Measurements from ENCODE around the gene CELSR1.

Gene CELSR1

DNA sequence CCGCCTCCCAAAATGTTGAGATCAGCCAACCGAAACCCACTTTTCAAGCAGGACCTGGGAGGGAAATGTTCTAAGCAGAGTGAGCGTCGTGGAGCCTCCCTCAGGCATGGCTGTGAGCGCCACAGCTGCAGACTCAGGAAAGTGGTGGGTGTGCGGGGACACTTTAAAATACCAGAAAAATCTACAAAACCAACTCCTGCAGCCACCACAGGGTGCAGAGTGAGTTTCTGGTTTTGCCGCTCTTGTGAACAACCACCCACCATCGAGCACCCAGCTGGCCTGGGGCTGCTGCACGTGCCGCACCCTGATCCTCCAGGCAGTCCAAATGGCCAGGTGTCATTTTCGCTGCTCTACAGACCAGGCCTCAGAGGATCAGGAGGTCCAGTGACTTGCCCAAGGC is 46.9 kb downstream of the CELSR1 start:
- TF ChIP-seq, protein P1, sequence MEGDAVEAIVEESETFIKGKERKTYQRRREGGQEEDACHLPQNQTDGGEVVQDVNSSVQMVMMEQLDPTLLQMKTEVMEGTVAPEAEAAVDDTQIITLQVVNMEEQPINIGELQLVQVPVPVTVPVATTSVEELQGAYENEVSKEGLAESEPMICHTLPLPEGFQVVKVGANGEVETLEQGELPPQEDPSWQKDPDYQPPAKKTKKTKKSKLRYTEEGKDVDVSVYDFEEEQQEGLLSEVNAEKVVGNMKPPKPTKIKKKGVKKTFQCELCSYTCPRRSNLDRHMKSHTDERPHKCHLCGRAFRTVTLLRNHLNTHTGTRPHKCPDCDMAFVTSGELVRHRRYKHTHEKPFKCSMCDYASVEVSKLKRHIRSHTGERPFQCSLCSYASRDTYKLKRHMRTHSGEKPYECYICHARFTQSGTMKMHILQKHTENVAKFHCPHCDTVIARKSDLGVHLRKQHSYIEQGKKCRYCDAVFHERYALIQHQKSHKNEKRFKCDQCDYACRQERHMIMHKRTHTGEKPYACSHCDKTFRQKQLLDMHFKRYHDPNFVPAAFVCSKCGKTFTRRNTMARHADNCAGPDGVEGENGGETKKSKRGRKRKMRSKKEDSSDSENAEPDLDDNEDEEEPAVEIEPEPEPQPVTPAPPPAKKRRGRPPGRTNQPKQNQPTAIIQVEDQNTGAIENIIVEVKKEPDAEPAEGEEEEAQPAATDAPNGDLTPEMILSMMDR (IDR thresholded peaks at IDR 0.05) = no peak

DNA sequence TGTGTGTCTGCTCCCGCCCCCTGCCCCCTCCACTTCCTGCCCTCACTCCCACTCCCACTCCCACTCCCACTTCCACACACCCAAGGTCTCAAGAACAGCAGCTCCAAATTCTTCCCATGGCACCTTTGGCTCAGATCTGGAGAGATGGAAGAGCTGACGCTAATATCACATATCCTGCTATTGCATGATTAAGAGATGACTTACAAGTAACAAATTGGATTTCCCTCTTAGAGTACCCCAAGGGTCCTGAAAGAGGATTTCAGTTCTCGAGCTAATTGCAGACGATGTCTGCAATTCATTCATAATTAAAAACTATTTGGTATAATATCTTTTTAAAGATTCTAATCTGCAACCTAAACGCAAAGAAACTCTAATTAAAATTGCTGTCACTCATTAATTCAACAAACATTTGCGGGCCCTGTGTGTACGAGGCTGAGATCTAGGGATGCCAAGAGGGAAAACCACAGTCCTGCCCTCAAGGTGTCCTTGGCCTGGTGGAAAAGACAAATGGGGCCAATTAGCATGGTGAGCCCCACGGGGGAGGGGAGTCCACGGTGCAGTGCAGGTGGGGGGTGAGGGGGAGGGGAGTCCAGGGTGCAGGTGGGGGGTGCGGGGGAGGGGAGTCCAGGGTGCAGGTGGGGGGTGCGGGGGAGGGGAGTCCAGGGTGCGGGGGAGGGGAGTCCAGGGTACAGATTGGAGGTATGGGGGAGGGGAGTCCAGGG is 50.3 kb downstream of the CELSR1 start:
- TF ChIP-seq, protein P1 (IDR thresholded peaks at IDR 0.05) = no peak

DNA sequence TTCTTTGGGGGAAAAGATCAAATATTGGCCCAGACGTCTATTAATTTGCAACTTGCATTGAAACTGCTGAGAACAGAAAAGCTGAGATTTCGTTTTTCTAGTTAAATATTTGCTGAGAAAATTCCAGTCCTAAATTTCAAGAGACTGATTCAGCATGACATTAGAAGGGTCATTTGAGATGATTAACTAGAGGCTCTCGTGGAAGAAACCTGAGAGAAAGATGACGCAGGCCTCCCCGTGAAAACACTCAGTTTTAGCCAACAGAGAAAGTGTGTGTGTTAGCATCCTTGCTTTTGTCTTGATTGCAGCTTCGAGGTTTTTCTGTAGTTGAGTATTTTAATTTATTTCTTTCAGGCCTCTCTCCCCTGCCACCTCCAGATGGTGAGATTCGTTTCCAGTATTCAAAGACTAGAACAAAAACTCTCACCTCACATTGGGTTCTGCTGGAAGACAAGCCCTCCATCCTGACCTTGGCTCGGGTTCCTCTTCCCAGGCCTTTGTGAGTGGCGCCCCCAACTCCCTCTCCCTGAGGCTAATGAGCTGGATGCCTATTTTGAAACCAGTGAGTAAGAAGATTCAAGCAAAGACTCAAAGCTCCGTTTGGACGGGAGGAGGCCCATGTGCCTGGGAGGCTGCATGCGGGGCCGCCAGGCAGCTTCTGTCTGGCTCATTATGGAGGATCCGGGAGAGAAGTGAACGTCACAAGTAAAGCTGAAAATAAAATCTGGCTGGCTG is 52.4 kb downstream of the CELSR1 start:
- TF ChIP-seq, protein P1 (IDR thresholded peaks at IDR 0.05) = no peak

DNA sequence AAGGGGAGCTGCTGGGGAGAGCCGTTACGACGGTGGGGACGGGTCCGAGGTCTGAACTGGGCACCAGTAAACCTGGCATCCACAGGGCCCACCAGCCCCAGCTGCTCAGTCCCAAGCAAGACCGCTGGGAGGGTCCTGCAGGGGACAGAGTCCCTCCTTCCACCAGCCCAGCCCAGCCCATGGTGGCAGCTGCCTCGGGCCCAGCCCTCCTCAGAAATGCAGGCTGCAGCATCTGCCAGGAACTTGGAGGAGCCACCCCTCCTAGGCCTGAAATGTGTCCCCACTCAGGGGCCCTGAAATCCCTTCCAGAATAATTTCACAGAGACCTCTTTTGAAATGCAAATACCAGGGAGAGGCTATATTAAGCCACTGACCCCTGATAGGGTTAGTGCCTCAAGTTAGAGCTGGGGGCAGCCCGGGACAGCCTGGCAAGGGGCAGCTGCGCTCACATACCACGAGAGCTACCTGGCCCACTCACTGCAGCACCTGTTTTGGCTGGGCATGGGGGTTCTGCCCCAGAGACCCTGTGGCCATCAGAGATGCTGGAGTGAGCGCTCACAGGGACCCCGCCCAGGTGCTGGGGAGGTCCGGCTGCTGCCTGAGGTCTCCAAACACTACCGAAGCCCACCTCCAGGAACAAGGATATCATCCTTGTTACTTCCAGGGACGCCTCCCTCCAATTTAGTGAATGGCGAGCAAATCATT is 53.1 kb downstream of the CELSR1 start:
- TF ChIP-seq, protein P1 (IDR thresholded peaks at IDR 0.05) = no peak

DNA sequence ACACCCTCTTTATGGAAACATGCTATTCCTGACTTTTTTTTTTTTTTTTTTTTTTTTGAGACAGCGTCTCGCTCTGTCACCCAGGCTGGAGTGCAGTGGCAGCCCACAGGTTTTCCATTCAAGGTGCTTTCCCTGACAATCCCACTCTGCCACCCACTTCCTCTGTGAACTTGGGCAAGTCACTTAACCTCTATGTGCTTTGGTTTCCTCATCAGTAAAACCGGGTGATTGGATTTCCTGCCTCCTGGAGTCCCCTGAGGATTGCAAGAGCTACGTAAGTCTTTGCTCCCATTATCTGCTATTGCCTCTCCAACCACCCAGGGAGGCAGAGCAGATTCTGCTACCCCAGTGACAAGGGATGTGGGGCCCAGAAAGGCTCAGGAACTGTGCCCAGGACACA is 54.1 kb downstream of the CELSR1 start:
- TF ChIP-seq, protein P1 (IDR thresholded peaks at IDR 0.05) = no peak

DNA sequence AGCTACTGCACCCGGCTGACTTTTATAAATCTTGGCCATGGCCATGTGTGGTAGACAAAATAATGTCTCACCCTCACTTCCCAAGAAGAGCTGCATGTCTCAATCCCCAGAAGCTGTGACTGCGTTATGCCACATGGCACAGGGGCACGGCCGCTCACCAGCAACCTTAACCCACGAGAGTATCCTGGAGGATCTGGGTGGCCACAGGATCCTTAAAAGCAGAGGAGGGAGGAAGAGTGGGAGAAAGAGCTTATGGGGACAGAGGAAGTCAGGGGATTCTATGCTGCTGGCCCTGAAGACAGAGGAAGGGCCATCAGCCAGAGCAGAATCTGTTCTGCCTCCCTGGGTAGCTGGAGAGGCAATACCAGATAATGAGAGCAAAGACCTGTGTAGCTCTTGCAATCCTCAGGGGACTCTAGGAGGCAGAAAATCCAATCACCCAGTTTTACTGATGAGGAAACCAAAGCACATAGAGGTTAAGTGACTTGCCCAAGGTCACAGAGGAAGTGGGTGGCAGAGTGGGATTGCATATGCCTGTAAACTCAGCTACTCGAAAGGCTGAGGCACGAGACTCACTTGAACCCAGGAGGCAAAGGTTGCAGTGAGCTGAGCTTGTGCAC is 55.3 kb downstream of the CELSR1 start:
- TF ChIP-seq, protein P1 (IDR thresholded peaks at IDR 0.05) = no peak

DNA sequence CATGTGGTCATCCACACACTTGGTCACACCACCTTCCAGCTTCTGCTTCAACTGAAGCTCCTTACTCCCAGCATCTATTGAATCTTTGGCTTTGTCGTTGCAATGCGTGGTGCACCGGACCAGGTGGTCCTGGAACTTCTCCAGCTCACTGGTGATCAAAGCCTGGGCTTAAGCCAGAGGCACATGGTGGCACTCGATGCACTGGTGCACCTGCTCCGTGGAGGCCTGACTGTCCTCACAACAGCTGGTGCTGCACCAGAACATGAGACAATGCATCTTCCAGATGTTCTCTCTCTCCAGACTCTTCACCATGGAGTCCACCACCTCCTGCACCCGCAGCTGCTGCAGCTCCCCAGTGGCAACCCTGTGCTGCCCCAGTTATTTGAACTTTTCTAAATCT is 56.0 kb downstream of the CELSR1 start:
- TF ChIP-seq, protein P1 (IDR thresholded peaks at IDR 0.05) = no peak
